Measurements from ENCODE around the gene TGFB3.

TGFB3 gene

DNA sequence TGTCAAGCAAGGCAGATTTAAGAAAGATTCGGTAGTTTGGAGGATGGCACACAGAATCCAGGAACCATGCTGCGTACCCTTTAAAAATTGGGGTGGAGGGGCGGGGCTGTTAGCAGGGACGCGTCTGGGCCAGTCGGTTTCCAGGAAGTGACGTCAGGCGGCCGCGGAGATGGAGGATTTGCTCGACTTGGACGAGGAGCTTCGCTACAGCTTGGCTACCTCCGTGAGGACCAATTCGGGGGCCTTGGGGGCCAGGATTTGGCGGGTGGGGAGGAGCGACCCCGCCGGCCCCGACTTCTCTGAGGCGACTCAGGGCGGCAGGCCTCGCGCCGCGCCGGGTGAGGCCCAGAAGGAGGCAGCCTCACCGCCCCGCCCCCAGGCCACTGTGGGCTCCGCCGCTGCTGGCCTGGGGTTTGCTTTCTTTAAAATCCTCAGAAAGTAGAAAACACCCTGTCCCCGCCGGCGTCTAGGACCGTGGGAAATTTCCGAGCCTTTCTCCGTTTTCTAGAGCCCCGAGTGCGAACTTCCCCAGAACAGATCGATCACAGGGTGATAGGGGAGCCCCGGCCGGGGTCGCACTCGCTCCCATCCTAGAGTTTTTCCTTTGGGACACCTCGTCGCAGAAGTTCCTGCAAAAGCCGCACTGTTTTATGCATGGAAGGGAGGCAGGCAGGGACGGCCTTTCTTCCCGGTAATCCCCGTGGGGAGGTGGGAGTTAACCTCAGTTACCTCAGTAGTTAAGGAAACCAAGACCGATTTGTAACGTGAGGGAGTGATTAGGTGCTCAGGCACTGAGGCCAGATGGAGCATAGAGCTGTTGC, 4.0 kb upstream of the TGFB3 start, which contains the start of gene IFT43:
TSS of gene IFT43 (plus strand) at position 146 of the 821 bp plus-strand sequence. CDS start at position 170, 24 bp downstream.
- peak; percentile 21 for DNase-seq

DNA sequence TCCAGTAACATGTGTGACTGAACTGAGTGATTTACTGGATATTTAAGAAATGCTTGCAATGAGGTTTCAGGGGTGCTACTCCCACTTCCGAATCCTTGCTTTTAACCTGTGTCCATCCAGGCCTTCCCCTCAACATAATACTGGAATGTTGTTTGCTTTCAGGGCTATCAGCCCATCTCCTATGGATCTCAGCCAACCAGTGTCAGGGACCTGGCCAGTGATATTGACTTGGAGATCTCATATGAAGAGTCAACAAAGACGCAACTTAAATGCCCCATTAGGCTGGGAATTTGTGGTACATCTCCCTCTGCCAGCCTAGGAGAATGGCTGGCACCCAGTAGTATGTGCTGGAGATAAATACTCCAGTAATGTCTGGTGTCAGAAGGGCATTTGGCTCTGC, 2.9 kb upstream of the TGFB3 start:
- DNase-seq, result no peak

DNA sequence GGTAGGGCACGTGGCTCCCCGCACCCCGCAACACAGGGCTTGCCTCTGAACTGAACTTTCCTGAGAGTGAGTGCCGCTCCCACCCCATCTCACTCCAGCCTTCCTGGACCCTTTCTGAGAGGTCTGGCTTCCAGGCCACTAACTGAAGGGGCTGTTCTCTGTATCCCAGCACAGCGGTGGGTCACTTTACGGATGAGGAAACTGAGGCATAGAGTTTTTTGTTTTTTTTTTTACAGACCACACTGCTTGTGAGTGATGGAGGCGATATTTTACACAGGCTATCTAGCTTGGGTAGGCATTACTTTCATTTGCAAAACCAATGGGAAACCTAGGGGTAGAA, 1.2 kb upstream of the TGFB3 start:
- no peak for DNase-seq

DNA sequence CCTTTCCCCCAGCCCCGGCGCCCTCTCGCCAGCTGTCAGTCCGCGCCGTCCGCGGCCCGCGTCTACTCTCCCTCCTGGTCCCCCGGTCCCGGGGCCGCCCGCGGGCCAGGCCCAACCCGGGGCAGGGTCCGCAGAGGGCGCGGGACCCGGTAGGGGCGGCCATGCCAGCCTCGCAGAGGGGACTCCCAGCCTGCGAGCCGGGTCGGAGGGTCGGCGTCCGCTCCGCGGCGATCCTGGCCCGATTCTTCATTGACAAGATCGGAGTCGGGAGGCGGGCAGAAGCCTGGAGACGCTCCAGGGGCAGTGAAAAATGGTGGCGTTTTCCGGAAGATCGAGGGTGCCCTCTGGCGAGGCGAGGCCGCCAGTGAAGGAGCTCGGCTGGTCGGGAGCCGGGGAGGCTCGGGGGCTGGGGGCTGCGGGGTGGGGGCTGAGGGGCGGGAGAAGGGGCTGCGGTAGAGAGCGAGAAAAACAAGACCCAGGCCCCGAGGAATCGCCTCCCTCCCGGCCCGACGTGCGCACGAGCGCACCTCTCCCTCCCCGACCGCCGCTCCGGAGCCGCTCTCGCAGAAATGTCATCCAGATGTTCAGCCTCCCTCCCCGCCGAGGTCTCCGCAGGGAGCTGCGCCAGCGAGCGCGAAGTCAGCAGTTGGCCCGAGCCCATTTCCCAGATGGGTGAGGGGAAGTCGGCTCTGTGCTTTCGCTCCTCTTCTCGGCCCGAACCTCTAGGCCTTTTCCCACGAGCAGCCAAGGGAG, 647 bp upstream of the TGFB3 start:
- peak; percentile 62 for DNase-seq

DNA sequence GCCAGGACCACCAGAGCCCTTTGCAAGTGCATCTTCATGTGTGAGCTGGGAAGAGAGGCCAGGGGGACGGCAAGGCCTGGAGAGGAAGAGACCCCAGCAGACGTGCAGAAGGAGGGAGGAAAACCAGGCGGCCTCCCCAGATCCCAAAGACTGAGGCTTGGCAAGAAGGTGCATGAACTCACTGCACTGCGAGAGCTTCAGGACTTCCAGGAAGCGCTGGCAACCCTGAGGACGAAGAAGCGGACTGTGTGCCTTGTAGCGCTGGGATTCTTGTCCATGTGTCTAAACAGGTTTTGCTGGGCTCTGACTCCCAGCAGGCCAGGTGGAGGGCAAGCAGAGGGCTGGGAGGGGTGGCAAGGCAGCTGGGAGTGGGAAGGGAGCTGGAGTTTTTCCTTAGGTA, 939 bp downstream of the TGFB3 start:
- no peak for DNase-seq

DNA sequence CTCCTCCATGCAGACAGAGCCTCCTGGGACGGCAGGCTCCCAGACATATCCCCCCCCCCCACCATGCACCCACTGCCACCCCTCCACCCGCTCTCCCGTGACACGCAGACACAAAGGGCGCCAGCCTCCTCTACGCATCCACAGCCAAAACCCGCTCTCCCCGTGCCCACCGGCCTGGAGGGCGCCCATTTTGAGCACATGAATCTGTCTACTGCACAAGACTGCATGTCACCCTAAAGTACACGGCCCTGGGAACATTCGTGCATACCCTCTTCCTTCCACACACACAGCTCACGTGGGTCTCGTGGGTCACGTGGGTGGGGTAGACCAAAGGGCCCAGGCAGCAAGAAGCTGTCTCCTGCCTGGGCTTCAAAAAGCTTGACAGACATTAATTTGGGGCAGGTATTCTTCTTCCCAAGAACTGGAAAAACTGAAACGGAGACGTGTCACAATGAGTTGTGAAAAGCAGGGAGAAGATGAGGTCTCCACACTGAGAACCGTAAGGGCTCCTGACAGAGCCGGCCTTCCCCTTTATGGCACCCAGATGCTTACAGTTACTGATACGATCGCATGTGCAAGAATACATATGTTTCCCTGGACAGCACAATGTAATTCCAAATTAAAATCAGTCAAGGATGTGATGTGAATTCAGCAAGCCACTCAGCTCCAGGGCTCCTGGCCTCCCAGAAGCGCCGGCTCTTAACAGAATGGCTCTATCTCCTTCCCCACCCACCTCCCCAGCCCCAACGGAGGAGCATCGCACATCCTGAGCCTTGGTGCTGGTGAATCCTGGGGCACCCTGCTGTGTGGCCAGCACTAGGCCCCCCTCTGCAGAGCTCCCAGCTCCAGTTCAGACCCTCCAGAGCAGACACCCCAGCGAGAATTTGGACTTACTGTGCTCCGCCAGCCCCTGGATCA, 1.9 kb downstream of the TGFB3 start:
- DNase-seq, result no peak

DNA sequence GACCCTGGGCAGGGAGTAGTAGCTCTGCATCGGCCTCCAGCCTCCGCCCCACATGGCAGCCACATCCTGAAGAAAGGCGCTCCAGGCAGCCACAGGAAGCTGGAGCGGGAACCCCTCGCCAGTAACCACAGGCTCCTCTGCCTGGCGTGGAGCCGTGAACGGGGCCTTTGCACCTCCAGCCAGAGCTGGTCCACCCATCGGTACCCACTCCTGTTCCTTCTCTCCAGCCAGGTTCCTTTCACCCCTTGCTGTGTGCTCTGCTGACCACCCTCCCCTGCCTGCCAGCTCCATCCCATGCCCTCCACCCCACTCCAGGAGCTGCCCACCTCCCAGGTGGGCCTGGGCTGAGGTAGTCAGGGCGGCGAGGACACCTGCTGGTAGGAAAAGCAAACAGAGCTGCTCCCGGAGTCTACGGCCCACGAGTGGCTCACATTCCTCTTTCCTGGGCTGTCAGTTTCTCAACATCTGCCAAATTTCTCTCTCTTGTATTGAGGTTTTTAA, 2.7 kb downstream of the TGFB3 start:
- no peak for DNase-seq

DNA sequence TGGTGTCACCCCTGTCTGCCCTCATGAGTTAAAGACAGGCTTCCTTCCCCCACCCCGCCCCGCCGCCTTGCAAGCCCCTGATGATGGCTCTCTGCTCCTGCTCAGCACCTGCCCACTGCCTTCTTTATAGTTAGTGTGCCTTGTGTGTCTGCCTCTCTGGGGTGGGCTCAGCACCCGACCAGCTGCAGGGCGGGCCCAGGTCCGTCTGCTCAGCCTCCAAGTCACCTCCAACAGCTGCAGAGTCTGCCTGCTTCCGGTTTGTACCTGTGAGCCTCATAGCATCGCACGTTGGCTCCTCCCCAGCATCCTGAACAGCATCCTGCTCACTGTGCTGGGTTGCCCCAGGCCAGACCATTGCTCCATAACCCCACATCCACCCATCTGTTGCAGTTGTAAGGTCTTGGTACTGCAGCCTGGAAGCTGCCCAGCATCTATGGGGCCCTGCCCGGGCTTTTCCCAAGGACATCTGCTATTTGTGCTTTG, 3.5 kb downstream of the TGFB3 start:
- DNase-seq, result no peak

DNA sequence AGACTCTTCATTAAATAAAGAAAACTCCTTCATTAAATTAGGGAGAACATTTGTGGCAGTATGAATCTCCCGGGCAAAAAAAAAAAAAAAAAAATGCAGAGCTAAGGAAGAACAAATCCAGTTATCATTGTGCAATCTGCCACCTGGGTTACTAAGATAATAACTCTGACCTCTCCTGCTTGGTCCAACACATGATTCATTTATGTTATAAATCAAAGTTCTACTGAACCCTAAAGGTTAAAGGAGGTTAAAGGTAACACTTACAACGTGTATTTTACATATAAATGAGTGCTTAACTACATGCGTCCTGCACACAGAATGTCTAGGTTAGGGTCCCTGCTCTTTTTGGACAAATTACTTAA, 4.2 kb downstream of the TGFB3 start:
- DNase-seq, result no peak

DNA sequence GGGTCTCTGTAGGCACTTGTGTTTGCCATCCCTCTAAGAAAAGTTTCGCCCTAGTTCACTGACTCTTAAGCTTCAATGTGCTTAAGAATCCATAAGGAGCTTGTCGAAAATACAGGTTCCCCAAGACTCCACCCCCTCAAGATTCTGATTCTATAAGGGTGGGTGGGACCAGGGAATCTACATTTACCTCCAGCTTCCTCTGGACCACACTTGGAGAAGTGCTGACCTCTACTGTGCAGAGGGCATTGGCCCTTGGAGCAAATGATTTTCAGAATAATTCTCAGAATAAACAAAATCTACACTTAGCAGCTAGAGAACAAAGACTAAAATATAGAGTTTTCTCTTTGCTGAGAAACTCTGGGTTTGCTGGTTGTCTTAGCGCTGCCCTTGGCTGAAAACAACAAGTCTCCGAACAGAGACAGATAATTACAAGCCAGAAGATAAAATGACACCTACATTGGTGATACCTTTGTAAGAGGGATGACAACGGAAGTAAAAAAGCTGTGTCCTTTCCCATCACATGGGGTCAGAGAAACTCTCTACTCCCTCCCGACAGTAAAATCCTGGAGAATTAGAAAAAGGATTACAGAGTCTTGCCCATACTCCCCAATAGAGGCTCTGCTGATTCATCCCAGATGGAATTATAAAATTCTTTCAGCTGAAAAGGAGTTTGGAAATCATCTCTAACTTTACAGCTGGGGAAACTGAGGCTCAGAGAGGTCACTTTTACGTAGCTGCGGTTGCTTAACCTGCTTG, 4.8 kb downstream of the TGFB3 start:
- DNase-seq, result no peak

DNA sequence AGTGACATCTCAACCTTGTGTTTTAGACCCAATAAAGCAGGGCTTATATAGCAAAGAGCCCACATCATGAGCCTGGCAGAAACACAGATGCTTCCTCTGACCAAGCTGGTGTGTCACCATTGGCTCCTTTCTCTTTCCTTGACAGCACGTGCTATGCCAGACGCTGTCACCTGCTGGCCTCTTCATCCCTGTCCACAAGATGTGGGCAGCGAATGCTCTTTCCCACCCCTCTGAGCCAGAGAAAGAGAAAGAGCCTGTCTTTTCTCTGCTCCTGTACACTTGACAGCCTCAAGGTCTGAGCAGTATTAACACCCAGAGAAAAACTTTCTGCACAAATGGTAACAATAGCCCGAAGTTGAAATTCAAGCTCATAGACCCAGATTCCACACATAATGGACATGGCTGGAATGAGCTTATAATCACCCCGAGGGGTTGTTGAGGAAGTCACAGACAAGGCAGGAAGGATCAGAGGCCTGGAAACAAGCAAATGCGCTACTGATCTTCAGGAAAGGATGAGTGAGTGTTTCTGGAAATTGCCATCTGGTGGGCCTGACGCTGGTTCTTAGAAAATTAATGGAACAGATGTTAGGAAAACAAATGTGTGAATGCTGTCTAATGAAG, 8.9 kb downstream of the TGFB3 start:
- no peak for DNase-seq

DNA sequence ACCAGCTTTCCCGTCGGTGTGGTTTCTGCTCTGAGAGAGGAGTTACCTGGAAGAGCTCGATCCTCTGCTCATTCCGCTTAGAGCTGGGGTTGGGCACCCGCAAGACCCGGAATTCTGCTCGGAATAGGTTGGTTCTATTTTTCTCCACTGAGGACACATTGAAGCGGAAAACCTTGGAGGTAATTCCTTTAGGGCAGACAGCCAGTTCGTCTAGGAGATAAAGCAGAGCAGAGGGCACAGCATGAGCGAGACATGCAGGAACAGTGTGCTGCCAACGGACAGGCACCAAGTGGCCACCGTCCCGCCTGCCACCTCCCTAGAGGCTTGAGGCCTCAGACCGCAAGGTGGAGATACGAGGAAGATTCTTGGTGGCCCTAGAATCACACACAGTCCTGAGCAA, 10.3 kb downstream of the TGFB3 start:
- no peak for DNase-seq

DNA sequence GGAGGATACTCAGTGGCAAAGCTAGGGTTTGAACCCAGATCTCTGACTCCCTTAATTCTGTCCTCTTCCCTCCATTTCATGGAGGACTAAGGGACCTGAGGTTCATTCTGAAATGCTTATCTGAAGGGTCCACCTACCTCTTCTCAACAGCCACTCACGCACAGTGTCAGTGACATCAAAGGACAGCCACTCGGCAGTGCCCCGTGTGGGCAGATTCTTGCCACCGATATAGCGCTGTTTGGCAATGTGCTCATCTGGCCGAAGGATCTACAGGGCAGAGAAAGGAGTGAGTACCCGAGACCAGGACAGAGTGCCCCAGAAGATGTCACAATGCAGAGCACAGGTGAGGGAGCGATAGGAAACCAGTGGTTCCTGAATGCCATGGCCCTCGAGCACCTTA, 10.8 kb downstream of the TGFB3 start:
- no peak for DNase-seq

DNA sequence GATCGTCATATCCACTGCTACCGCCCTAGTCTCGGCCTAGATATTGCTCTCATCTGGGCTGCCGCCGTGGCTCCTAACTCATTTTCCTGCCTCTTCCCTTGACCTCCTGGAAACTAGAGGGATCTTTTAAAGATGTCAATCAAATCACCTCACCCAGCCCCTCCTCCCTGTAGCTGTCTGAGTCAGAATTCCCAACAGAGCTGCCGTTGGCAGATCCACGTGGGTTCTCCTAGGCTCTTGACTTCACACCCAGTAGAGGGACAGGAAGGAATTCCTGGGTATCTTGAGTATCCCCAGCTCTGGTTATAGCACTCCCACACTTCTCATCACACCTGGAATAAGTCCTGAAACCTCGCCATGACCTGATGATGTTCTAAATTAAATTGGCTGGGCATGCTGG, 11.9 kb downstream of the TGFB3 start:
- no peak for DNase-seq

DNA sequence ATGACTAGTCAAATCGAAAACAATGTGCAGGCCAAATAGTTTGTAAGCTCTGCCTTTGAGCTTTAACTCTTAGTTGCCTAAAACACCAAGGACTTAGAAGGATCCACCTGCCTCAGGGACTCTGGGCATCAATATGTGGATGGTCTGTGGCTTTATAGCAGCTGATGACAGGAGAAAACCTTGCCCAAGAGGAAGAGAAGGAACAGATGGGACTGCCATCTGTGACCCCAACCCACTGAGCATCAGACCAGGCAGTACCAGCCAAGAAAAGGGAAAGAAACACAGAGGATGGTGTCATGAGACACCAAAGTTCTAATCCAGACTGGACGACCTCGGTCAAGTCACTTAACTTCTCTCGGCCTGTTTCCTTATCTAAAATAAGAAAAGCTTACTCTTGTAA, 12.7 kb downstream of the TGFB3 start:
- DNase-seq, result no peak

DNA sequence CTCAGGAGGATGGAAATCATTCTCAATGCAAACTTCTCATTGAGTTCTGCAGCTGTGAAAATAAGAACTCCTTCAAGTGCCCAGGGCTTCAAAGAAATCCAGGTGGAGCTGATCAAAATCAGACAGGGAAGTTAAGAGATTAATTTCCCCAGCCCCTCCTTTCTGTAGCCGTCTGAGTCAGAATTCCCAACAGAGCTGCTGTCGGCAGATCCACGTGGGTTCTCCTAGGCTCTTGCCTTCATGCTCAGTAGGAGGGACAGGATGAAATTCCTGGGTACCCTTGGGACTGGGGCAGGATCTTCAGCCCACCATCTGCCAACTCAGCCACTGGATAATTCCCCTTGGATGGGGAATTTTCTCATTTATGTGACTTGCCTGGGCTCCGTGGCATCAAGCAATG, 13.3 kb downstream of the TGFB3 start:
- no peak for DNase-seq

DNA sequence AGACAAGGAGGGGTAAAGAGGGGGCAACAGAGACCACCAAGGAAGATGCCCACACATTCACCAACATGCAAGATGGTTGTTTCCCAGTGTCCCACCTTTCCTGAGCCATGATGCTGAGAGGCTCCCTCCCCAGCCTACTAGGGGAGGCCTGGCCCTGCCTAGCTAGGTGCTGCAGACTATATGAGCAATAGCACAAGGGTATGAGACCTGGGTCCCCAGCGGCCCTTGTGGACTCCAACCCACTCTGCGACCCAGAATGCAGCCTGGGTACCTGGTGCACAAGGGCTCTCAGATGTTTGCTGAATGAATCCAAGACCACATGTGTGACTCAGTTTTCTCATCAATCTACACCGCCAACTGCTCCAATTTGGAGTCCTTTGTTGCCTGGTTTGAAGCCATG, 13.9 kb downstream of the TGFB3 start:
- no peak for DNase-seq

DNA sequence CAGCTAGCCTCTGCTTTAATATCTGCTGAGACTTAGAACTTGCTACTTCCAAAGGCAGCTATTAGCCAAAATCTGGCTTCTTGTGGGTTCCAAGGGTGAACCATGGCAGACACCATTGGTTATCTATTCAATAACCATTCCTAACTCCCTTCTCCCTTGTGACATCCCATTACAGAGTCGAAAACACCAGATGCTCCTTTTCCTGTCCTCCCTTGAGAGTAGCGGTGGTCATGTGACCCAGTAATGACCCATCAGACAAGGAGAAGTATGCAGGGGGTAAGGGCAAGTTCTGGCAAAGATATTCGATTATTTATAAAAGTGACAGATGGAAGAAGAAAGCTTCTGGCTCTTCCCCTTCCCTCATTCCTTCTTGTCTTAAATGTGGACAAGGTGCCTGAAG, 20.1 kb downstream of the TGFB3 start:
- no peak for DNase-seq

DNA sequence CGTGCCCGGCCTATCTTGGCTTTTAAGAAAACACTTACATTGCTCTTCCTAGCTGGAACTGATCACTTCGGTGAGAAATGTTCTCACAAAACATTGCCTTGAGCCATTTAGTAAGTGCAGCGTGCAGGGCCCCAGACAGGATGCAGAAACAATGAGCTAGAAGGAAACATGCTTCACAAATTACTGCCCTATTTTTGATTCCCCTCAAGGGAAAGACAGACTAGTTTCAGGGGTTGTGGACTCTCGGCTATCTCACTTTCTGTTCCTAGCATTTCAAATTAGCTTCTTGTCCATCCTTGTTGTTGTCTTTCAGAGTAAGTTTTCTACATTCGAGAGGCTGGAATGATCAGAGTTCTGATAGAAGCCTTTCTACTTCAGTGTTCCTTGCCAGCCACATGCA, 21.6 kb downstream of the TGFB3 start:
- no peak for DNase-seq

DNA sequence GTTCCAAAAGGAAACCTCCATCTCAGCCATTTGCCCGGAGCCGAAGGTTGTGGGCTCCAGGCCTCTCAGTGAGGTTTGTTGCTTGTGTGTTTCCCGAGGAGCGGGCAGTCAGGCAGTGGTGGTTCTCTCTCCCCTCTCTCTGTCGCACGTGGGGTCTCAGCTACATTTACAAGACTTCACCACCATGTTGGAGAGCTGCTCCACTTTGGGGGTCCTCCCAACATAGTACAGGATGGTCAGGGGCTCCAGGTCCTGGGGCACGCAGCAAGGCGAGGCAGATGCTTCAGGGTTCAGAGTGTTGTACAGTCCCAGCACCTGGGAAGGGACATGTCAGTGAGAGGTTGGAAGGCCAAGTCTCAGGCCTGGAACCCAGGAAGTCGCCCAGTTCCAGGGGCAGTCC, 22.8 kb downstream of the TGFB3 start:
- no peak for DNase-seq

DNA sequence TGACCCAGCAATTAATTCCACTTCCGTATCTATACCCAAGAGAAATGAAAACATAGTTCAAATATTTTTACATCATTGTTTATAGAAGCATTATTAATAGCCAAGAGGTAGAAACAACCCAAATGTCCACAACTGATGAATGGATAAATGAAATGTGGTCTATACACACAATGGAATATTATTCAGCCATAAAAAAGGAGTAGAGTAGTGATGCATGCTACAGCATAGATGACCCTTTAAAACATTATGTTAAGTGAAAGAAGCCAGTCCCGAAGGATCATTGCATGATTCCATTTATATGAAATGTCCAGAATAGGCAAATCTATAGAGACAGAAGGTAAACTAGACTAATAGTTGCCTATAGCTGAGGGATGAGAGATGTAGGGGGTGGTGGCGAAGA, 29.3 kb downstream of the TGFB3 start:
- DNase-seq, result no peak

DNA sequence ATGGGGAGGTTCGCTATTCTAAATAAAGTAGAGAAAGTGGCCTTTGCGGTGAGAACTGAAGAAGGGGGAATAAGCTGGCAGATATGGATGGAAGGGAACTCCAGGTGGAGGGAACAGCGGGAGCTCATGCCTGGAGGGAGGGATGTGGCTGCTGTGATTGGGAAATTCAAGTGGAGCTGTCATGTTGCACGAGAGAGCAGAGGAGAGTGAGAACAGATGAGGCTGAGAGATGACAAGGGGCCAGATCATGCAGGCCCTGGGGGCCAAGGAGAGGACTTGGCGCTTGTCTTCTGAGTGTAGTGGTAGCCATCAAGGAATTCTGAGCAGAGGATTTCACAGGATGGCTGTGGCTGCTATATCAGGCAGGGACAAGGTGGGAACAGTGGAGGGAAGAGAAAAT, 35.0 kb downstream of the TGFB3 start:
- DNase-seq, result no peak

Measured in NCI-H526 treated with DMSO at 0.1 percent for 48 hours (cell line).